ENCODE measurements around the gene C18orf63. TPM values are rescaled to one million over a fixed set of nuclear protein-coding genes. Genes with fewer than 3 reads are reported as not detected.

C18orf63 gene
- polyA plus RNA-seq, 1 donor from 2014 or later: not detected

GRCh38 chr18:74310411-74310810 is 5.2 kb upstream of the C18orf63 start:
- Histone ChIP-seq H3K27me3 (ENCODE audit: insufficient read depth, low read depth, low read length) (no peaks in the 10 kb centered on the region), H3K9me2 (ENCODE audit: insufficient read depth, low read length) (no peaks in the 10 kb centered on the region), H3K4me3 (ENCODE audit: low read length) (no peak overlapping the region), H3K9me3 (ENCODE audit: low read length) (no peaks in the 10 kb centered on the region), H3F3A (ENCODE audit: insufficient read depth, low read length, poor library complexity, severe bottlenecking) (no peaks in the 10 kb centered on the region), H3K4me2 (ENCODE audit: low read length) (no peak overlapping the region), H2AFZ (ENCODE audit: low read depth, low read length) (no peak overlapping the region), H3K36me3 (ENCODE audit: insufficient read depth, low read length) (no peaks in the 10 kb centered on the region), H4K20me1 (ENCODE audit: insufficient read depth) (no peaks in the 10 kb centered on the region), H3K9ac (ENCODE audit: low read length) (no peak overlapping the region), H3K27ac (ENCODE audit: low read length) (no peak overlapping the region), H3K79me2 (replicated peaks; ENCODE audit: insufficient read depth, low read length) (no peaks in the 10 kb centered on the region)
- TF ChIP-seq POLR2AphosphoS5 (IDR thresholded peaks at IDR 0.05) (no peak), REST (IDR thresholded peaks at IDR 0.05; ENCODE audit: borderline replicate concordance) (no peak), EP300 (conservative IDR thresholded peaks at IDR 0.05; ENCODE audit: poor library complexity, severe bottlenecking) (no peak)

GRCh38 chr18:74311000-74311399 is 4.6 kb upstream of the C18orf63 start:
- no peak overlapping the region for H3K4me3 ChIP-seq (ENCODE audit: low read length)
- no peaks in the 10 kb centered on the region for H3F3A ChIP-seq (ENCODE audit: insufficient read depth, low read length, poor library complexity, severe bottlenecking)
- H3K79me2 ChIP-seq (replicated peaks; ENCODE audit: insufficient read depth, low read length): no peaks in the 10 kb centered on the region
- no peaks in the 10 kb centered on the region for H3K9me3 ChIP-seq (ENCODE audit: low read length)
- no peaks in the 10 kb centered on the region for H3K9me2 ChIP-seq (ENCODE audit: insufficient read depth, low read length)
- no peaks in the 10 kb centered on the region for H4K20me1 ChIP-seq (ENCODE audit: insufficient read depth)
- no peak overlapping the region for H2AFZ ChIP-seq (ENCODE audit: low read depth, low read length)
- TF ChIP-seq TAF1 (IDR thresholded peaks at IDR 0.05; ENCODE audit: low read depth) (no peak), EP300 (conservative IDR thresholded peaks at IDR 0.05; ENCODE audit: poor library complexity, severe bottlenecking) (no peak), POLR2AphosphoS5 (IDR thresholded peaks at IDR 0.05) (no peak)
- H3K9ac ChIP-seq (ENCODE audit: low read length): no peak overlapping the region
- no peaks in the 10 kb centered on the region for H3K36me3 ChIP-seq (ENCODE audit: insufficient read depth, low read length)
- H3K4me2 ChIP-seq (ENCODE audit: low read length): no peak overlapping the region
- H3K27me3 ChIP-seq (ENCODE audit: insufficient read depth, low read depth, low read length): no peaks in the 10 kb centered on the region
- H3K27ac ChIP-seq (ENCODE audit: low read length): no peak overlapping the region

- no peaks in the 10 kb centered on the region for H4K20me1 ChIP-seq (ENCODE audit: insufficient read depth)
- no peaks in the 10 kb centered on the region for H3K9me3 ChIP-seq (ENCODE audit: low read length)
- TF ChIP-seq CTCF (IDR thresholded peaks at IDR 0.05; ENCODE audit: poor library complexity, severe bottlenecking) (no peak), MXI1 (conservative IDR thresholded peaks at IDR 0.05; ENCODE audit: poor library complexity, severe bottlenecking) (no peak)
- no peaks in the 10 kb centered on the region for H3K79me2 ChIP-seq (replicated peaks; ENCODE audit: insufficient read depth, low read length)
- no peak overlapping the region for H3K27ac ChIP-seq (ENCODE audit: low read length)
- H2AFZ ChIP-seq (ENCODE audit: low read depth, low read length): no peak overlapping the region
- H3K9me2 ChIP-seq (ENCODE audit: insufficient read depth, low read length): no peaks in the 10 kb centered on the region
- no peaks in the 10 kb centered on the region for H3K27me3 ChIP-seq (ENCODE audit: insufficient read depth, low read depth, low read length)
- H3K4me3 ChIP-seq (ENCODE audit: low read length): no peak overlapping the region
- no peaks in the 10 kb centered on the region for H3K36me3 ChIP-seq (ENCODE audit: insufficient read depth, low read length)
- H3K4me2 ChIP-seq (ENCODE audit: low read length): no peak overlapping the region
- no peaks in the 10 kb centered on the region for H3F3A ChIP-seq (ENCODE audit: insufficient read depth, low read length, poor library complexity, severe bottlenecking)
- H3K9ac ChIP-seq (ENCODE audit: low read length): no peak overlapping the region
Measured at GRCh38 chr18:74314759-74315463, 728 bp upstream of the C18orf63 start.

Data from neural cell (in vitro differentiated cells).